OCI-M2 (cell line): Measurements from ENCODE around the gene MALRD1.

Source experiments
- DNase-seq: peaks from one replicate; lab custom pipeline; 2025; ENCODE audit not compliant: unreplicated experiment; lab: John Stamatoyannopoulos, UW

MALRD1 gene

DNA sequence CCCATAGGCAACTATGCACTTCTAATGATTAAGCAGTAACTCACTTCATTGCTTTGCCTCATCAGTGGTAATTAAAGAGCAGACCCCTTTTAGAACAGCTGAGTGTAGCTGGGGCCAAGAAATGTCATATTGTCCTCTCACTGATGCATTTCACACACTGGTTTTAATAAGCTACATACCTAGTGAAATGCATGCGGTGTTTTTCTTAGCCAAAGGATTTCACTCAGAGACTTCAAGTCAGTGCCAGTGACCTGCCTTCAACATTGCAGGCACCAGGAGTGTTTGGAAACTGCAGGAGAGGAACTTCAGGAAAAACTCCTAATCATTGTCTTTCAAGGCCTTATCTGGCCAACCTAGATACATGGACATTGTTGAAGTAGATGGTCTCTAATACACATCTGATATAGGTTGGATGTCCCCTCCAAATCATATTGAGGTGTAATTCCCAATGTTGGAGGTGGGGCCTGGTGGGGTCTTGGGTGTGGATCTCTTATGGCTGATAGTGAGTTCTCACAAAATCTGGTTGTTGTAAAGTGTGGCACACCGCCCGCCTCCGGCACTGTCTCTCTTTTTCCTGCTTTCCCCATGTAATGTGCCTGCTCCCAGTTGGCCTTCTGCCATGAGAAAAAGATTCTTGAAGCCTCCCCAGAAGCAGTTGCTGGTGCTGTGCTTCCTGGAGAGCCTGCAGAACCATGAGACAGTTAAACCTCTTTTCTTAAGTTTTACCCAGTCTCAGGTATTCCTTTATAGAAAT is 515.0 kb downstream of the MALRD1 start:
- DNase-seq = no peak

DNA sequence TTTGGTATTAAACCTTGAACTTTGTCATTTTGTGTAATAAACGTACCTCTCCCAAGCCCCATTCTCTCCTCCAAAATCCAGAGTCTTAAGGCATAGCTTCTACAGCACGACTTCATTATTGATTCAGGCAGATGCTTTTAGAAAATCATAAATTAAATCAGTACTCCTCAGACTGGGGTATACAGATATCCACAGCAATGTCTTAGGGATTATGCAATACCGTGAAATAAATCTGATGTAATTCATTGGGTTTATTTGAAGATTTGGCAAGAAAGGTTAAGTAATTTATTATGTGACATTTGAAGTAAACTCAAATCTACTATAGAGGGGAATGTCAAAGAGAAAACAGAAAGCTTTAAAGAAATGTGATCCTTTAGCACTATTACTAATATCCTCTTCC is 521.5 kb downstream of the MALRD1 start:
- no peak for DNase-seq

DNA sequence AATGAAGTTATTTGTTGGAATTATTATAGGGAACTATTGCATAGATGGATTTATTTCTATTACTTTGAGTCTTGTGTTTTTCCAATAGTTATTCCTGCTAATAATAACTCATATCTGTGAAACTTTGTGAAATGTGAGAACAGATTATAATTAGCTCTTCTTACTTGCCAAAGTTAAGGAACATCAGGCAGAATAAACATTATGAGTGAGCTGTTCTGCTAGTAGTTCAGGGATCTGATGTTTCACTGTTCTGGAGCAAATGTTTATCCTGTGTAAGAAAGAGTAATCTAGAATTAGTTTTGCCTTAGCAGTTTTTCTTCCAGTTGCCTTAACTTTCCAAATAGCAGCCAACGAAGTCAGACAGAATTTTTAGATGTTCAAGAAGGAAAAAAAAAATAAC is 522.4 kb downstream of the MALRD1 start:
- no peak for DNase-seq

DNA sequence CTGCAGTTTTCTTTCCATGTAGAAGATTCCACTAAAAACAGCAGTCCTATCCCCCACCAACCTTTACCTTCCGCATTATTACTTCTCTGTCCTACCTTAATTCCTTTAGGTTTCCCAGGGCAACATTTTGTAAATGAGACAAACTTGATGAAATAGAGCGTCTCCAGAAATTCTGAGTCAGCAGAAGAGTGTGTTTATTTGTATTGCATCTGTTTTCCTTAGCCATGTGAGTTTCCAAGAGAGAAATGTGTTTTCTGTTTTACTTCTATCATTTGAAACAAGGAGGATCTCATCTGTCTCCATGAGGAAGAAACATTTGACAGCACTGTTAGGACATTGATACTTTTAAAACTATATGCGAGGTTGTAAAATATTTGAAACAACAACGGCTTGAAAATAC is 523.5 kb downstream of the MALRD1 start:
- DNase-seq = no peak

DNA sequence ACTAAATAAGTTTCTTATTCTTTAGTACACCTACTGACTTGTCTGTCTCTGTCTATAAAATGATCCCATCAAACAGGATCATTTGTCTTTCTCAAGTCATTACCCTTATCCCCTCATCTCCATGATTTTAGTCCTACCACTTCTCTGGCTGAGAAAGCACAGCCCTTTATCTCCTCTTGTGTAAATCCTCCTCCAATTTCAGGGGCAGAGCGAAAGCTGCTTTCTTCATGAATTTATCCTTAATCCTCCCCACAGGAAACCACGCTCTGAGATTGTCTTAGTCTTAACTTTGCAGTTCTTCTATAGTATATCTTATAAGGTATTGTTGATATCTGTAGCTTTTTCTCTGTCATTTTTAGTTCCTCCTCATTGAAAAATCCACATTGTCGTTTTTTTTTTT is 528.0 kb downstream of the MALRD1 start:
- DNase-seq = no peak

DNA sequence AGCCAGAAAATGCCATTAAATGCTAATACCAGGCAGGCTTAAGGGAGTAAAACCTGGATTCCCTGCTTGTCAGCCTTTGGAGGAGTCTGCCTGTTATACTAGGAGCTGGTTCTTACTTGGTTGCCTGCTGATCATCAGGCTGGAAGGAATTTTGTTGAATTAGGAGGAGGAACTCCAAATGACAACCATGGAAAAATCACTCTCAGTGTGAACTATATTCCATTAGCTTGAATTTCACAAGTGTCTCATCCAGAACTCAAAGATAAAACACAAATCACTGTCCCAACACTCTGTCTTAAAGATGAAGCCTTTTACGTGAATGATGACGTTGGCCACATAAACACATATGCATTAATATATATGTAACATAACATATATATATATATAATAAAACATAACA is 528.8 kb downstream of the MALRD1 start:
- DNase-seq = no peak

DNA sequence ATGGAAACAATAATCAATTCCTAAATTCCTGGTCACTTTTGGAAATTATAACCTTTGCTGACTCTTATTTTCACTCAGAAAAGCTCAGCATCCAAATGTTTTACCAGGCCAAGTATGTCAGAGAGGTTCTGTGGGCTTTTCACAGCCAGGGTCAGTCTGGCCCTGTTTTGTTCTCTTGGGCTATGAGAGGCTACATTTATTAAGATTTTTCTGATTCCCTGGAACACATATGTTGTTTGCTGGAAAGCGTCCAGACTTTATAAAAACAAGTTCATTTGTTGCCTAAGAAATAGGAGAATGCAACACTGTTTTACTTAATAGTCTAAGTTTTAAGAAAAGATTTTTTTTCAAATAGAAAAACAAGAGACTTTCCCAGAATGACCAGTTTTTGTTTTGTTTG is 529.2 kb downstream of the MALRD1 start:
- no peak for DNase-seq

DNA sequence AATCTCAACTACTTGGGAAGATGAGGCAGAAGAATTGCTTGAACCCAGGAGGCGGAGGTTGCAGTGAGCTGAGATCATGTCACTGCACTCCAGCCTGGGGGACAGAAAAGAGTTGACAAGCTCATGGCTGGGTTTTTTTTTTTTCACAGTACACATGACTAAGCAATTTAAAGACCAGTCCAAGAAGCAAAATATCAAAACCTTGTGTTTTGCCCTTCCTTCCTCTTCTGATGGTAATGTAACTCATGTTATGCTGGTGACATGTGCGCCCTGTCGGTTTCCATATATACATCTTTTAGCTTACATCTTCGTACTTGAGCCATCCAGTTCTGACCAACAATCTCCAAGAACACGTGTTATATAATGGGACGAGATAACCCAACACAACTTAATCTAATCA is 530.0 kb downstream of the MALRD1 start:
- DNase-seq = no peak

DNA sequence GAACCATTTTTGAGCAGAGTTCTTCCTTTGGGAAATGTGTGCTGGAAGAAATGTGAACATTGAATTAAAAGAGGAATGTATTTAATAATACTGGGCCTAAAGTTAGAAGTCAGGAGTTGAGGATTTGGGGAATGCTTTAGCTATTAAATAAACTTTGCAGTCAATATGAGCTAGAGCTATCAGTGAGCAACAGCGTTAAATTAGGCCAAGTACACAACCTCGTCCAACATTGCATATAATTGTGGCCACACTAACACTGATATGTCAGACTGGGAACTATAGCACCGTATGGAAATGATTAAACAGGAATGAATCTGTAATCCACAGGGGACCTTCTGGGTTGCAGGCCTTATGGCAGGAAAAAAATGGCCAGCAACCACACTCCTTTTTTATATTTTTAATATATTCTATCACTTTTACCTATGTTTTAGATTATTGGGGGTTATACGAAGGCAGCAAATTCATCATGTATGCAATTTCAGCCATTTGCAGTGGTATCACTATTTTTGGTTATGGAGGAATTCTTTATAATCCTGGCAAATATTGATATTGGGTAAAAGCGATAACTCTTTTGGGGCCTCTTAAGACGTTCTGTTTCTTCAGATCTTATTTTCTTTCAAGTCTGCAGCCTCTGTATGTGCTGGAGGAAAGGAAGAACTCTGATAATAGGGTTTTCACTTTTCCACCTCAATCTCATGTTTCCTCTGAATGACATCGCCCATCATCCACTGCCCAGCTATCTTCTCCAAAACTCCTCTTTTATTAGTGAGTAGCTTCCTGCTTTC is 531.4 kb downstream of the MALRD1 start:
- no peak for DNase-seq

DNA sequence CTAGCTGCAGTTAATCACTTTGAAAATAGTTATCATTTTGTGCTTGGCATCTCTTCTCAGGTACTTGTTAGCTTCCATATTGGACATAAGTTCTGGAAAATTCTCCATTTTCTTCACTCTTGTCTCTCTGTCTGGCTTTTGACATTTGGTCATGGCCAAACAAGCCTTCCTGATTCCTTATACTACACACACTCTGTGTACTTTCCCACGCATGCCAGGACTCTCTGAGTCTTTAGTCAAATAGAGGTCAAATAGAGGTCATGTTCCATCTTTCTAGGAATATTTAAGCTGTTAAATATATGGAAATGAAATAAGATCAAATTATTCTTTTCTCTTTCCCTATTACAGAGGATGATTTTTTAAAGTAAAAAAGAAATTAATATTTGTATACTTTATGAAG is 532.1 kb downstream of the MALRD1 start:
- DNase-seq = no peak

DNA sequence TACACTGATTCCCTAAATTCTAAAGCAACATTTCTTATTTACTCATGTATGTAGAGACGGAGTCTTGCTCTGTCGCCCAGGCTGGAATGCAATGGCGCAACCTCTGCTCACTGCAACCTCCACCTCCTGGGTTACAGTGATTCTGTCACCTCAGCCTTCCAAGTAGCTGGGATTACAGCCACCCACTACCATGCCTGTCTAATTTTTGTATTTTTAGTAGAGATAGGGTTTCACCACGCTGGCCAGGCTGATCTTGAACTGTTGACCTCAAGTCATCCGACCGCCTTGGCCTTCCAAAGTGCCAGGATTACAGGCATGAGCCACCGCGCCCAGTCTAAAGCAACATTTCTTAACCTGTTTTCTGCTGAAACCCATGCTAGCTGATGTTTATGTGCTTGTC is 540.0 kb downstream of the MALRD1 start:
- no peak for DNase-seq

DNA sequence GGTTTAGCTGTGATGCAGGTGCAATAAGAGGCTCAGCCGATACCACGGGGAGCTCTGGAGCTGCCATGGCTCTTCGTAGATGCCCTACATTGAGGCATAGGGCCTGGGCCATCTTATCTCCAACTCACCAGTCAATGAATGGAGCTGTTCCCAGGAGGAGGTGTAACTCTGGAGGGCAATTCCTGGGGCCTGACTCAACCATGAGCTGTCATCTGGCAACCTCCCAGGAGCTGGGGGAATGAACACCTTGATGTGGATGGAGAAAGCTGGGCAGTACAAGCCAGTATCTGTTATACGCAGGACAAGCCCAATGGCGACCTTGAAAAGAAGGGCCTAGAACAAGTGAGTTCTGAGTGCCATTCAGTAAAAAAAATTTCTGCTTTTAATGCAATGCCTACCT is 543.7 kb downstream of the MALRD1 start:
- no peak for DNase-seq

DNA sequence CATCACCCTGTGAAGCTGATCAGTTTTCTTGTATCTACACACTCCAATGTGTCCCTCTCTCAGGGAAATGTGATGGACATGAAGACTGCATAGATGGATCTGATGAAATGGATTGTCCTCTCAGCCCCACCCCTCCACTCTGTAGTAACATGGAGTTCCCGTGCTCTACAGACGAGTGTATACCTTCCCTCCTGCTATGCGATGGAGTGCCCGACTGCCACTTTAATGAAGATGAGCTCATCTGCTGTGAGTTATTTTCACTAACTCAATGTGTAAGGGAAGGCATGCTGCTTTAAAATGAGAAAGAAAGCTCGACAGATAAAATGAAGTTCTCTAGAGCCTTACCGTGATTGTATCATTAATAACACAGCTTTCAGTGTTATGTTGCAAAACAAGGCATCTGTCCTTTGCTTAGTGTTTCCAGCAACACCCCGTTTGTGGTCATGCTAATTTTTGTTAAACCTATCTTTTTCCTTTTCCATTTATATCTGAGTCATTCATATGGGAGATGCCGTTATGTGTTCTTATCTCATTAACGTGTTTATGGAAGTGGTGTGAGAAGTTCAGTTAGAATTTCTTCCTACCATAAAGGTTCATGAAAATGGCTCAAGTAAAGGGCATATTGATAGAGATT is 546.7 kb downstream of the MALRD1 start:
- DNase-seq = no peak

DNA sequence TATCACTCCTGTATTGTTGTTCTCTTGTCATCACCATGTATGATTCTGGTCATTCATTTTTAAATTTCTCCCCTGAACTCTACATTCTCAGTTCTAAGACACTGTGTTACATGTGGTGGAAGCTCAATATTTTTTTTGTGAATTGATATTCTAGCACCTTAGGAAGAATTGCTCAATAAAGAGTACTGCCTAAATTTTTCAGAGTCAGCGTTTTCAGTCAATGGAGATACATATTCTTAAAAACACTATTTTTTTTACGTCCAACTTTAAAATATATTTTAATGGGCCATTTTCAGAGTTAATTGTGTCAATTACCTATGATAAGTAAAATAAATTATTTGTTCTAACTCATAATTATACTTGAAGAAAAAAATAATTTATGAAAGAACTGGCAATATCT is 557.2 kb downstream of the MALRD1 start:
- no peak for DNase-seq

DNA sequence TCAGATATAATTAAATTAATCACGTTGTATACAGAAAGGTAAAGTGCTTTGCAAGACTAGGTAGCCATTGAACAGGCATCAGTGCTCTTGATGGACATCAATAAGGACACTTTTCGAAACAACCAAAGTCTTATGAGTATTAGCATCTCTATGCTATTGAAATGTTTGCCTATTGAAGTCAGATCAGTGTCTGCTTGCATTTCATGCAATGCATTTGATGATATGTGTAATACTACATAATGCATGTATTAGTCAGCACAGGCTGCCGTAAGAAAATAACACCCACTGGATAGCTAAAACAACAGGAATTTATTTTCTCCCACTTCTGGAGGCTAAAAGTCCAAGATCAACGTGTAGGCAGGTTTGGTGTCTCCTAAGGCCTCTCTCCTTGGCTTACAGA is 558.4 kb downstream of the MALRD1 start:
- DNase-seq = no peak

DNA sequence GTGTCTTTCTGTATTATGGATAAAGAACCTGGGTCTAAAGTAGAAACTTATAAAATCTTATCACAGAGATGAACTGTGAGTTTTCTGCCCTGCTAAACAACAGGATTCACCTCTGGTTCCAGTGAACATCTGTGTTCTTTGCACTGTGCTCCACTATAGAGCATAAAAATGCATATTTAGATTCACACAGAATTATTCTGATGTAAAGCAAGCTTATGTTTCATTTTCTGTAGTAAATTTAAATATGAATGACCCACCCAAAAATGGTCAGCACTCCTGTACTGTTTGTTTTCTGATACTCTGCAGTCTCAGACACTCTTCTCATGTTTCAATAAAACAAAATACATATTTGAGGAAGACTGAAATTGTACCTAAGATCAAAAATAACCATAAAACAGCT is 563.2 kb downstream of the MALRD1 start:
- no peak for DNase-seq

DNA sequence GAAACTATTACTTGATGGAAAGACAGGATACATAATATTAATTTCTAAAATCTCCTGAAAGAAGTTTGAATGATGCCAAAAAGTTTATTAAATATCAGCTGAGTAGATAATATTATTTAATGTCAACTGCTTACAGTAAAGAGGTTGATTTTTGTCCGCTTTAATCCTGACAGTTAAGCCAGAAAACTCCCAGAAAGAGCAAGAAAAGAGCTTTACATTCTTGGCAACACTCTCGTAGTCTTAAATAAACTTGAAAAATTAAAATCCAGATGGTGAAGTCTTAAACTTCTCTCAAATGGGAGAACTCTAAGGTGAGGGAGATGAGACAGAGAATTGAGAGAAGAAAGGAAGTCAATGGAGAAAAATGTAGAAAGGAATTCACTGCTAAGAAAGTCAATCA is 568.4 kb downstream of the MALRD1 start:
- no peak for DNase-seq

DNA sequence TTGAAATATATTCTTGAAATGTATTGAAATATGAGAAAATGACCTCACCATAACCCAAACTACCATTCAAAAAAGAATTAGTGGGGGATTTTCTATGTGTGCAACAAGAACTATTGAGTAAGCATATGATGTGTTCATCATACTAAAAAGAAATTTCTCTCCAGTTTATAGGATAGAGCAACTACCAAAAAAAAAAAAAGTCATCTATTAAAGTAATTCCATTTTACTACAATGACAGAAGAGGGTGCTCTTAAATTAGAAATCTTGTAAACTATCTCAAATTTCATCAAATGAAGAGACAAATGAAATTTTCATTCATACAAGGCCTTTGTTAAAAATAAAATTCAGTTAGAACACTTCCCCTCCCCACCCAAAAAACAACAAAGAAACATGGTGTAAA is 572.2 kb downstream of the MALRD1 start:
- DNase-seq = no peak

DNA sequence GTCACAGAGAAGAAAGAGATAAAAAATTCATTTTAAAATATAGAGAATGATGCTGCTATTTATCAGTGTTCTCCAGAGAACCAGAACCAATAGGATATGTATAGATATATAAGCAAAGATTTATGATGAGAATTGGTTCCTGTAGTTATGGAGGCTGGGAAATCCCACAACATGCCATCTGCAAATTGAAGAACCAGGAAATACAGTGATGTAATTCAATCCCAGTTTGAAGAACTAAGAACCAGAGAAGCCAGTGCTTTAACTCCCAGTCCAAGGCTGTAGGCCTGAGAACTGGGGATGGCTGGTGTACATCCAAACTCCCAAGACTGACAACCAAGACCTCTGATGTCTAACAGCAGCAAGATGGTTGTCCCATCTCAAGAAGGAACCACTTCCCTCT is 574.7 kb downstream of the MALRD1 start:
- DNase-seq = no peak

DNA sequence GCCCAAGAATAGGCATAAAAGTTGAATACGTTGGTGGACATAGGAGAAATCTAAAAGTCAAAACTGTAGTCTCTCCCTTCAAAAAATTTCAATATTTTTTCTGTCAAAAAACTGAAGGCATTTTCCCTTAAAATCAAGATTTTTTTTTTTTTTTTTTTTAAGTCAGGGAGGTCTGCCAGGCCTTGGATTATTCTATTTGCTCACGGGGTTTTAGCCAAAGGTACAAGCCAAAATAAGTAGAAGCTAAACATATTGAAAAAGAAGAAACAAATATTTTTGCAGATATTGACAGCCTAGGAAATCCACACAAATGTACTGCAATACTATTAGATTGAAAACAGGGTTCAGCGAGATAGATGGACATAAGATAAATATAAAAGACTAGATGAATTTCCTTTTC is 577.6 kb downstream of the MALRD1 start:
- no peak for DNase-seq

DNA sequence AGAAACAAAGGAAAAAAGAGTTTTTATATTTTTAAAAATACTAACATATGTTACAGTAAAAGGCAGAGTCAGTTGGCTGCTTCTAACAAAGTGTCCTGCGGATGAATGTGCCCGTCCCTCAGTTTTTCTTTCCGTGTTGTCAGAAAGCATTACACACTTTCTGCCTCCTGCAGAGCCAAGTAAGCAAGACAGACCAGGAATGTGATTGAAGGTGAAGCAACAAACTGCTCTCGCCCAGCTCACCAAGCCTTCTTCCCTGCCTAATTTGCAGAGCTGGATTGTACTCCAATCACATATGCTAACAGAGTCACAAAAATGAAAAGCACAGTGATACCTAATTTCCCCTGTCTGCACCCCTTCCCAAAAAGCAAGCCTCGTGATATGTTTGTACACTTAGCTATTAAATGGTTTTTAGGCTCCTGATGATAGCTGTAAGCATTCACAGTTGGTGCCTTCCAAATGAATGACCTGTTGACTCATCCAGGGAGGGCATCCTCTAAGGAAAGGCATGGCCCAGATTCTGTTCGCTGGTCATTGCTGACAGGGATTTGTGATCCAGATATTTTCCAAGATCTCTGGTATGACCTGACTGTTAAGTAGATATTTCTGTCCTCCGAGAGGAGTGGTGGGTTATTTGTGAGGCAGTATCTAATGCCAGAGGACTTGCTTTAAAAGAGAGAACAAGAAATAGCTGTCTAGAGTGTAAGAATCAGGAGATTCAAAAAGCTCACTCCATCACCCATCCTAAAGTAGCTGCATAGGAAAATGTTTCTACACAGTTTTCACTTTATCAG is 580.4 kb downstream of the MALRD1 start:
- DNase-seq = no peak
